Activated naive CD4-positive, alpha-beta T cell treated with Interleukin-2 at 50 U/mL for 16 hours (primary cell): ENCODE data around the gene PNPLA2.

Experiments
- DNase-seq: peaks from one replicate; pipeline ENCODE4 v3.0.0-alpha.2; 2020

PNPLA2 gene

GRCh38 chr11:799641-800316, 18.9 kb upstream of the PNPLA2 start:
- no peak for DNase-seq

GRCh38 chr11:800473-800872, 18.2 kb upstream of the PNPLA2 start:
- no peak for DNase-seq

- no peak for DNase-seq
Measured at GRCh38 chr11:801097-801780, 17.5 kb upstream of the PNPLA2 start.

GRCh38 chr11:802018-802617, 16.6 kb upstream of the PNPLA2 start:
- no peak for DNase-seq

GRCh38 chr11:802693-803466, 15.8 kb upstream of the PNPLA2 start:
- DNase-seq = no peak

- DNase-seq = no peak
Measured at GRCh38 chr11:803467-803742, 15.3 kb upstream of the PNPLA2 start.

GRCh38 chr11:803770-804598, 14.7 kb upstream of the PNPLA2 start:
- no peak for DNase-seq

GRCh38 chr11:804599-804964, 14.1 kb upstream of the PNPLA2 start:
- no peak for DNase-seq

- peak; percentile 56 for DNase-seq
Measured at GRCh38 chr11:808427-809286, 10.1 kb upstream of the PNPLA2 start.

GRCh38 chr11:809287-810039, 9.3 kb upstream of the PNPLA2 start, which contains the start of gene RPLP2:
Gene RPLP2 (plus strand): TSS chr11:809967. CDS start chr11:810235, 268 bp downstream.
- peak; percentile 98 for DNase-seq

GRCh38 chr11:810040-810567, 8.6 kb upstream of the PNPLA2 start:
- no peak for DNase-seq

GRCh38 chr11:811446-812245, 7.1 kb upstream of the PNPLA2 start:
- no peak for DNase-seq

GRCh38 chr11:812390-812789, 6.3 kb upstream of the PNPLA2 start:
- DNase-seq = no peak

GRCh38 chr11:813072-813455, 5.7 kb upstream of the PNPLA2 start:
- DNase-seq = no peak

- DNase-seq = no peak
Measured at GRCh38 chr11:813456-814096, 5.1 kb upstream of the PNPLA2 start.

GRCh38 chr11:815675-816432, 2.9 kb upstream of the PNPLA2 start:
- DNase-seq = no peak

- DNase-seq = no peak
Measured at GRCh38 chr11:816433-816779, 2.3 kb upstream of the PNPLA2 start.

- peak; percentile 88 for DNase-seq
Measured at GRCh38 chr11:819129-819931, 616 bp downstream of the PNPLA2 start.
